Epithelial cell of esophagus (primary cell): ENCODE measurements around the gene DHX32.

Source experiments
- DNase-seq: peaks from one replicate; pipeline ENCODE4 v3.0.0; 2010; ENCODE audit warnings: low read depth
- H3K4me3 ChIP-seq: 2 replicates; pipeline ENCODE4 v1.5.1; 2011; ENCODE audit warnings: mild to moderate bottlenecking, low read length, control low read depth
- TF ChIP-seq, protein P1 (sequence below): IDR thresholded peaks from 2 replicates; pipeline ENCODE4 v1.5.1; 2011; ENCODE audit warnings: low read depth, mild to moderate bottlenecking, low read length, control low read depth, inconsistent platforms; ENCODE audit not compliant: insufficient read depth; ENCODE audit errors: missing control alignments

Gene DHX32

DNA sequence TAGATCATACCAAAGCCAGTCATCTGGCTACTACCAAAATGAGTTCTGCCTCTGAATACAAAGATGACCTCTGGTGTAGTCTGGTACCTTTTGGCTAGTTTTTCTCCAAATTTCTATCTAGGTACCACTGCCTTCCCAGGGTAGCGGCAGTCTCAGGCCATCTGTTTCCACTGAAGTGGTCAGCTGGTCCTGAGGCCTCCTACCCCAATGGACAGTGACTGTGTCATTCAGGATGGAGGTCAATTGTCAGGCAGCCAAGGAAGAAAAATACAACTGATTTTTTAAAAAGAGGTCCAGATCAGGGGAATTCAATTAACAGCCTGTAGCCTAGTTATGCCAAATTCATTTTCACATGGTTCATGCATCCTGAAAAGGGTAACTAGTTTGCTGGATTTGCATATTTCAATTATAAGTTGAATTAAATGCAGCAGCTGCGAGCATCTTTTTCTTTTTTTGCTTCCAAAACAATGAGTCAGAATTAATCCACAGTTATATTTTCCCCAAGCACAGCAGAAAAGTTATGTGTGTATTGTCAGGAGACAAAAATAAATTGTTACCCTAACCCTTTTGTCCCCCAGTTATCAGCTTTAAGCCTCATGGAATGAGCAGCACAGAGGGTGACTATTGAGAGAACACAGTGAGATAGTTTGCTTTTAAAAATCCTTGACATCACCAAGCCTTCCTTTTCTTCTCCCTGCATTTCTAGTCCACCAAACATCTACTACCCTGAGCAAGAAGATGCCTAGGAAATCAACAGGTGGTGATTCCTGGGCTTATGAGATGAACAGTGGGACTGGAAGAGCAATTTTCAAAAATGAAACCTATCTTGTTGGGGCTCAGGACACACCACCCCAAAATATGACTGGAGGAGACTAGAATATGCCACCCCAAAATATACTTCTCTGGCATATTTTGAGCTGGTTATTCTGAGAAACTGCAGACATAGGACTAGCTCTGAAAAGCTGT lies 30.0 kb downstream of the DHX32 start:
- TF ChIP-seq, protein P1, sequence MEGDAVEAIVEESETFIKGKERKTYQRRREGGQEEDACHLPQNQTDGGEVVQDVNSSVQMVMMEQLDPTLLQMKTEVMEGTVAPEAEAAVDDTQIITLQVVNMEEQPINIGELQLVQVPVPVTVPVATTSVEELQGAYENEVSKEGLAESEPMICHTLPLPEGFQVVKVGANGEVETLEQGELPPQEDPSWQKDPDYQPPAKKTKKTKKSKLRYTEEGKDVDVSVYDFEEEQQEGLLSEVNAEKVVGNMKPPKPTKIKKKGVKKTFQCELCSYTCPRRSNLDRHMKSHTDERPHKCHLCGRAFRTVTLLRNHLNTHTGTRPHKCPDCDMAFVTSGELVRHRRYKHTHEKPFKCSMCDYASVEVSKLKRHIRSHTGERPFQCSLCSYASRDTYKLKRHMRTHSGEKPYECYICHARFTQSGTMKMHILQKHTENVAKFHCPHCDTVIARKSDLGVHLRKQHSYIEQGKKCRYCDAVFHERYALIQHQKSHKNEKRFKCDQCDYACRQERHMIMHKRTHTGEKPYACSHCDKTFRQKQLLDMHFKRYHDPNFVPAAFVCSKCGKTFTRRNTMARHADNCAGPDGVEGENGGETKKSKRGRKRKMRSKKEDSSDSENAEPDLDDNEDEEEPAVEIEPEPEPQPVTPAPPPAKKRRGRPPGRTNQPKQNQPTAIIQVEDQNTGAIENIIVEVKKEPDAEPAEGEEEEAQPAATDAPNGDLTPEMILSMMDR: no peak
- DNase-seq: no peak

DNA sequence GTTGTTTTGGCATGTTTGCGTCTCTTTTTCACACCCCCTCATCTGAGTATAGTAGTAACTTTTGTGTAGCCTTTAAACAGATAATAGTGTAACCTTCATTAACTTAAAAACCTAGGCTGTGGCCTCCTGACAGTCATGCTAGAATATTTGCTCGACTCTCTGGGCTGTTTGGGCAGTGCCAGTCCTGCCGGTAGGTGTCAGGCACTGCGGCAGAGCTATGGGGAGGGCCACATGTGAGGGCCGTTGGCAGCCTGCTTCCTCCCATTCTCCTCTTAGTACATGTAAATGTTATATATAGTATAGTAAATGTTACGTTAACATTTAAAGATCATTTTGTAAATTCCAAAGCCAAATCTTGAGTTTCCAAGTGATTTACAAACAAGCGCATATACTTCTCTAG lies 31.6 kb downstream of the DHX32 start:
- no peak for DNase-seq
- TF ChIP-seq, protein P1: no peak
- H3K4me3 ChIP-seq: no peak overlapping the region

More for the DNA sequence above, 30.0 kb downstream of the DHX32 start:
- H3K4me3 ChIP-seq: no peak overlapping the region

DNA sequence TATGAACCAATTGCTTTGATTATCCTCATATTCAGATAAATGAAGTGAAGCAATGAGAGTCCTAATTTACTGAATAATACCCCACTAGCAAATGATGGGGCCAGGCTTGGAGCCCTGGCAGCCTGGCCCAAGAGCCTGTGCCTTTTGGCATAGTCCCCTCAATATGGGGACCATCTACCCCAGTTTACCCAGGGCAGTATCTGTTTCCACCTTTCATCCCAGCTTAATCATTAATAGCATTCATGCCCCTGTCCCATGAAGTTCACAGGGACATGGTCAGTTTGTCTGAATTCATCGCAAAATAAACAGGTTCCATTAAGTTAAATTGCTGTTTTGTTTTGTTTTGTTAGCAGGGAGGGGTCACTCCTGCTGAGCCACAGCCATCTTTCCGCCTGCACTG lies 32.2 kb downstream of the DHX32 start:
- no peak for DNase-seq
- TF ChIP-seq, protein P1: no peak
- H3K4me3 ChIP-seq: no peak overlapping the region

DNA sequence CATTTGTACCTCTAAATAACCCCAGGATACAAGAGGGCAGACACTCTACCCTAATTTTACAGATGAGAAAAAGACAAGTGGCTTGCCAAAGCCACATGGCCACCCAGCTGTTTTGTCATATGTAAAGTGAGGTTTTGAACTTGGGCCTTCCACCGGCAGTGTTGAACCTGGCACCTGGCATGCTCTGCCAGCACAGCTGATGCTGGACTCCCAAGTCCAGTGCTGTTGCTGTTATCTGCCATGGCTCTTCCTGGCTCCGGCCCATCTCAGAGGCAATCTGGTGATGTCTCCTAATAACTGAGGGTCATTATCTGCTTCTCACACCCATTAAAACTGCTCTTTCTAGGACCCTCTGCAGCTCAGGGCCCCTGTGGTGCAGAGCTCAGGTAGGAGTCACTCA lies 32.7 kb downstream of the DHX32 start:
- no peak overlapping the region for H3K4me3 ChIP-seq
- no peak for DNase-seq
- TF ChIP-seq, protein P1: no peak

DNA sequence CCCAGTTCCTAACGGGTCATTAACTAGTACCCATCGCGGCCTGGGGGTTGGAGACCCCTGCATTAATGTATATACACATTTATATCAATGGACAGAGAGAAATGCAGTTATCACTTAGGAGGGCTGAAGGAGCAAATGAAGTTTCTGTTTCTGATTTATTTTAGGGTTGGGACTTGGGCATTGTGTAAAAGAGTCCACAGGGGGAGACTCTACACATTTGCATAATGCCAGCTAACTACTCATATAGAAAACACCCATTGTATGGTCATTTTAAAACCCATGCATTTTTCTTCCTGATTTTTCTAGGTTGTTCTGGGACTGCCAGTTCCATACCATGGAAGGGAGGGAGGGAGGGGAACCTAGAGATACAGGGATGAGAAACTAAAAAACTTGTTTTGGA lies 34.2 kb downstream of the DHX32 start:
- TF ChIP-seq, protein P1: no peak
- no peak for DNase-seq
- no peak overlapping the region for H3K4me3 ChIP-seq

DNA sequence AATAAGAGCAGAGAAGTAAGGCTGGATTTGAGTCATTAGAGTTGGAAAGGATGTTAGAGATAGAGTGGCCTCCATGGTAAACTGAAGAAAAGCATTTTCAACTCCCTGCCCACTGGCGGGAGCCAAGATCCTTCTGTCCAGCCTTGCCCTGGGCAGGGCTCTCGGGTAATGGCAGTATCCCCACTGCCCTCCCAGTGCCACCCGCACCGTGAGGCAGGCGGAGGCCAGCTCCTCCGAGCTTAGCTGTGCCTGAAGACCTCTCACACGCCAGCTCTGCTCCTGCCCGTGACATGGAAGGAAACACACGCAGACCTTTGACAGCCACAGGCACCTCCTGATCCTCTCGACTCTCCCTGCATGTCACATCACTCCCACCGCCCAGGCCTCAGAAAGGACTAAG lies 35.5 kb downstream of the DHX32 start:
- no peak for DNase-seq
- no peak overlapping the region for H3K4me3 ChIP-seq
- TF ChIP-seq, protein P1: no peak
